Uterus (tissue), 2 donors: ENCODE results near the gene ZNF775.

Experiments
- POLR2A ChIP-seq, 2 donors: fragments of 450-650 bp; IDR thresholded peaks; one replicate each; pipeline ENCODE4 v1.6.1; 2016; ENCODE audit warnings: antibody characterized with exemption in 2 of 2, mild to moderate bottlenecking in 1 of 2, moderate library complexity in 1 of 2
- TF ChIP-seq, protein P1 (sequence below), 4 experiments: fragments of 200-600 bp in 2 of 4; fragments of 450-650 bp in 2 of 4; sonication (generic) in 2 of 4; IDR thresholded peaks; one replicate each; pipeline ENCODE4 v1.5.1; 2016 to 2019; ENCODE audit warnings: antibody characterized with exemption in 4 of 4, mild to moderate bottlenecking in 2 of 4, moderate library complexity in 1 of 4

DNA sequence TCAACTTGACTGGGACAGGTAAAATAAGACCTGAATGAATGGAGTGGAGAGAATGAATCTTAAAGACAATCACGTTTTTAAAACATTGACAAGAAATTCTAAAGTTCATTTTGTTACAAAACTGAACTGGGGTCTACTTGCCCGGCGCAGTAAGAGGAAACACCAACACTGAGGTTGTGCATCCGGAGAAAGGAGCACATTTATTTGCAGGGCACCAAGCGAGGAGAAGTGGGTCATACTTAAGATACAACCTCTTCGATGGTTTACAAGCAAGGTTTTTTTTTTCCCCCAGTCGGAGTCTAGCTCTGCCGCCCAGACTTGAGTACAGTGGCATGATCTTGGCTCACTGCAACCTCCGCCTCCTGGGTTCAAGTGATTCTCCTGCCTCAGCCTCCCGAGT lies 13.9 kb upstream of the ZNF775 start:
- no peak for TF ChIP-seq POLR2A (IDR thresholded peaks at IDR 0.05)
- TF ChIP-seq, protein P1, sequence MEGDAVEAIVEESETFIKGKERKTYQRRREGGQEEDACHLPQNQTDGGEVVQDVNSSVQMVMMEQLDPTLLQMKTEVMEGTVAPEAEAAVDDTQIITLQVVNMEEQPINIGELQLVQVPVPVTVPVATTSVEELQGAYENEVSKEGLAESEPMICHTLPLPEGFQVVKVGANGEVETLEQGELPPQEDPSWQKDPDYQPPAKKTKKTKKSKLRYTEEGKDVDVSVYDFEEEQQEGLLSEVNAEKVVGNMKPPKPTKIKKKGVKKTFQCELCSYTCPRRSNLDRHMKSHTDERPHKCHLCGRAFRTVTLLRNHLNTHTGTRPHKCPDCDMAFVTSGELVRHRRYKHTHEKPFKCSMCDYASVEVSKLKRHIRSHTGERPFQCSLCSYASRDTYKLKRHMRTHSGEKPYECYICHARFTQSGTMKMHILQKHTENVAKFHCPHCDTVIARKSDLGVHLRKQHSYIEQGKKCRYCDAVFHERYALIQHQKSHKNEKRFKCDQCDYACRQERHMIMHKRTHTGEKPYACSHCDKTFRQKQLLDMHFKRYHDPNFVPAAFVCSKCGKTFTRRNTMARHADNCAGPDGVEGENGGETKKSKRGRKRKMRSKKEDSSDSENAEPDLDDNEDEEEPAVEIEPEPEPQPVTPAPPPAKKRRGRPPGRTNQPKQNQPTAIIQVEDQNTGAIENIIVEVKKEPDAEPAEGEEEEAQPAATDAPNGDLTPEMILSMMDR (IDR thresholded peaks at IDR 0.05), result no peak
